OCI-LY1 (cell line): ENCODE results near the gene TYW1.
"Not testable (repeated sequence)": the region's sequence is repeated elsewhere in the genome, so short reads cannot be mapped to it uniquely, and the experiment has no call there.

ENCODE experiments used
- H2AFZ ChIP-seq: fragments of 200-600 bp; sonication (generic), shearing (Covaris generic); 2 replicates; pipeline ENCODE4 v1.6.0; 2014; ENCODE audit warnings: antibody characterized with exemption, mild to moderate bottlenecking, low read length
- H3F3A ChIP-seq: fragments of 200-600 bp; sonication (generic), shearing (Covaris generic); 2 replicates; pipeline ENCODE4 v1.6.0; 2014; ENCODE audit warnings: mild to moderate bottlenecking, antibody characterized with exemption, low read length, moderate library complexity; ENCODE audit not compliant: insufficient read depth
- H3K27ac ChIP-seq: fragments of 200-600 bp; sonication (generic); 2 replicates; pipeline ENCODE4 v1.5.1; 2014; ENCODE audit warnings: low read length, mixed run types, mild to moderate bottlenecking, low read depth; ENCODE audit not compliant: poor library complexity, severe bottlenecking
- H3K27me3 ChIP-seq: fragments of 200-600 bp; sonication (generic); 2 replicates; pipeline ENCODE4 v1.6.0; 2014; ENCODE audit warnings: antibody characterized with exemption, mild to moderate bottlenecking, low read length, moderate library complexity; ENCODE audit not compliant: insufficient read depth
- H3K36me3 ChIP-seq: fragments of 200-600 bp; sonication (generic); 2 replicates; pipeline ENCODE4 v1.6.1; 2014; ENCODE audit warnings: mild to moderate bottlenecking, antibody characterized with exemption, low read length, moderate library complexity, mixed read lengths; ENCODE audit not compliant: insufficient read depth
- H3K4me1 ChIP-seq: fragments of 200-600 bp; sonication (generic); 2 replicates; pipeline ENCODE4 v1.5.1; 2014; ENCODE audit warnings: mild to moderate bottlenecking, low read length, moderate library complexity; ENCODE audit not compliant: insufficient read depth, severe bottlenecking
- H3K4me2 ChIP-seq: fragments of 200-600 bp; sonication (generic), shearing (Covaris generic); 2 replicates; pipeline ENCODE4 v1.6.1; 2014; ENCODE audit warnings: low read length
- H3K4me3 ChIP-seq: fragments of 200-600 bp; sonication (generic); 2 replicates; pipeline ENCODE4 v1.5.1; 2014; ENCODE audit warnings: low read length, low read depth, mild to moderate bottlenecking, mixed read lengths; ENCODE audit not compliant: poor library complexity, severe bottlenecking
- H3K79me2 ChIP-seq: fragments of 200-600 bp; shearing (Covaris generic); 2 replicates; pipeline ENCODE4 v1.6.1; 2016; ENCODE audit warnings: mixed run types, low read length, mixed read lengths; ENCODE audit not compliant: insufficient read depth
- H3K9ac ChIP-seq: fragments of 200-600 bp; sonication (generic), shearing (Covaris generic); 2 replicates; pipeline ENCODE4 v1.6.1; 2014; ENCODE audit warnings: mild to moderate bottlenecking, low read length, mixed read lengths
- H3K9me2 ChIP-seq: fragments of 200-600 bp; sonication (generic), shearing (Covaris generic); 2 replicates; pipeline ENCODE4 v1.6.1; 2014; ENCODE audit warnings: low read depth, mild to moderate bottlenecking, low read length, mixed read lengths
- H3K9me3 ChIP-seq: fragments of 200-600 bp; shearing (Covaris generic); 2 replicates; pipeline ENCODE4 v1.6.1; 2014; ENCODE audit warnings: low read length, mixed read lengths
- H4K20me1 ChIP-seq: fragments of 200-600 bp; sonication (generic), shearing (Covaris generic); 2 replicates; pipeline ENCODE4 v1.6.0; 2016; ENCODE audit warnings: mild to moderate bottlenecking, low read length; ENCODE audit not compliant: insufficient read depth
- CTCF ChIP-seq: fragments of 200-600 bp; sonication (generic), shearing (Covaris generic); IDR thresholded peaks from 2 replicates; pipeline ENCODE4 v1.5.1; 2017; ENCODE audit warnings: mild to moderate bottlenecking, antibody characterized with exemption, low read length, moderate library complexity, mixed read lengths
- EZH2 ChIP-seq: fragments of 200-600 bp; sonication (generic), shearing (Covaris generic); IDR thresholded peaks from 2 replicates; pipeline ENCODE4 v1.8.0; 2017; ENCODE audit warnings: borderline replicate concordance, mixed run types, mild to moderate bottlenecking, antibody characterized with exemption, low read length, moderate library complexity, mixed read lengths

Gene TYW1

GRCh38 chr7:66970310-66970709 lies 26.3 kb upstream of the TYW1 start:
- no peak for TF ChIP-seq EZH2
- TF ChIP-seq CTCF = no peak
- Histone ChIP-seq H3K79me2 (no peaks in the 10 kb centered on the region), H3K4me3 (no peak overlapping the region)

GRCh38 chr7:66974986-66975590 lies 21.5 kb upstream of the TYW1 start:
- Histone ChIP-seq H3K4me2 (no peak overlapping the region), H3K9ac (no peak overlapping the region), H3K79me2 (no peaks in the 10 kb centered on the region), H3F3A (no peaks in the 10 kb centered on the region), H3K4me1 (no peaks in the 10 kb centered on the region), H3K4me3 (no peak overlapping the region), H3K9me3 (peaks cover 4% of the 10 kb centered on the region), H3K27me3 (no peaks in the 10 kb centered on the region), H4K20me1 (no peaks in the 10 kb centered on the region), H2AFZ (no peak overlapping the region), H3K36me3 (no peaks in the 10 kb centered on the region), H3K9me2 (no peaks in the 10 kb centered on the region), H3K27ac (no peak overlapping the region)
- TF ChIP-seq EZH2 (no peak), CTCF (no peak)

More at GRCh38 chr7:66970310-66970709, 26.3 kb upstream of the TYW1 start:
- H3K4me2 ChIP-seq = no peak overlapping the region
- H3K9ac ChIP-seq = no peak overlapping the region
- H3K27ac ChIP-seq = no peak overlapping the region
- no peaks in the 10 kb centered on the region for H3K9me3 ChIP-seq
- no peaks in the 10 kb centered on the region for H3K9me2 ChIP-seq
- no peaks in the 10 kb centered on the region for H3F3A ChIP-seq
- H3K27me3 ChIP-seq = no peaks in the 10 kb centered on the region
- no peak overlapping the region for H2AFZ ChIP-seq
- no peaks in the 10 kb centered on the region for H3K4me1 ChIP-seq
- H4K20me1 ChIP-seq = no peaks in the 10 kb centered on the region
- no peaks in the 10 kb centered on the region for H3K36me3 ChIP-seq

- not testable (repeated sequence) for H3K4me1 ChIP-seq, H3K79me2 ChIP-seq, H3K9ac ChIP-seq, H3F3A ChIP-seq, H3K36me3 ChIP-seq, H3K9me3 ChIP-seq, H3K4me2 ChIP-seq, H3K9me2 ChIP-seq, H4K20me1 ChIP-seq, H2AFZ ChIP-seq, H3K27me3 ChIP-seq, H3K4me3 ChIP-seq, H3K27ac ChIP-seq
Measured at GRCh38 chr7:66978312-66978711, 18.3 kb upstream of the TYW1 start.

GRCh38 chr7:66979013-66979412 lies 17.6 kb upstream of the TYW1 start:
- not testable (repeated sequence) for H3K9me3 ChIP-seq, H3K9me2 ChIP-seq, H3K4me1 ChIP-seq, H3K27me3 ChIP-seq, H3K4me2 ChIP-seq, H3K4me3 ChIP-seq, H3F3A ChIP-seq, H3K79me2 ChIP-seq, H3K9ac ChIP-seq, H4K20me1 ChIP-seq, H3K27ac ChIP-seq, H3K36me3 ChIP-seq, H2AFZ ChIP-seq

GRCh38 chr7:66980336-66980735 lies 16.3 kb upstream of the TYW1 start:
- not testable (repeated sequence) for H3F3A ChIP-seq, H3K9me3 ChIP-seq, H3K9ac ChIP-seq, H3K79me2 ChIP-seq, H3K9me2 ChIP-seq, H3K27me3 ChIP-seq, H3K27ac ChIP-seq, H3K4me1 ChIP-seq, H2AFZ ChIP-seq, H4K20me1 ChIP-seq, H3K4me2 ChIP-seq, H3K36me3 ChIP-seq, H3K4me3 ChIP-seq

GRCh38 chr7:66989552-66989951 lies 7.1 kb upstream of the TYW1 start:
- not testable (repeated sequence) for H3K79me2 ChIP-seq, H3K4me2 ChIP-seq, H3K9ac ChIP-seq, H3K4me3 ChIP-seq, H3K9me2 ChIP-seq, H3K9me3 ChIP-seq, H3K27ac ChIP-seq, H2AFZ ChIP-seq, H3K27me3 ChIP-seq, H4K20me1 ChIP-seq, H3F3A ChIP-seq, H3K4me1 ChIP-seq
- peaks cover 58% of the 10 kb centered on the region for H3K36me3 ChIP-seq
